Astrocyte (in vitro differentiated cells and primary cell): Measurements from ENCODE around the gene MPV17L2.

Source experiments
- EZH2 ChIP-seq: IDR thresholded peaks from 2 replicates; pipeline ENCODE4 v1.6.1; 2012; ENCODE audit warnings: mild to moderate bottlenecking, low read length, inconsistent platforms; ENCODE audit not compliant: insufficient read depth
- TF ChIP-seq, protein P1 (sequence below): IDR thresholded peaks from 2 replicates; pipeline ENCODE4 v1.5.1; 2011; ENCODE audit warnings: low read depth, mild to moderate bottlenecking, inconsistent platforms, low read length, moderate library complexity; ENCODE audit not compliant: insufficient read depth

GRCh38 chr19:18214779-18215433 is 21.9 kb downstream of the MPV17L2 start:
- TF ChIP-seq, protein P1, sequence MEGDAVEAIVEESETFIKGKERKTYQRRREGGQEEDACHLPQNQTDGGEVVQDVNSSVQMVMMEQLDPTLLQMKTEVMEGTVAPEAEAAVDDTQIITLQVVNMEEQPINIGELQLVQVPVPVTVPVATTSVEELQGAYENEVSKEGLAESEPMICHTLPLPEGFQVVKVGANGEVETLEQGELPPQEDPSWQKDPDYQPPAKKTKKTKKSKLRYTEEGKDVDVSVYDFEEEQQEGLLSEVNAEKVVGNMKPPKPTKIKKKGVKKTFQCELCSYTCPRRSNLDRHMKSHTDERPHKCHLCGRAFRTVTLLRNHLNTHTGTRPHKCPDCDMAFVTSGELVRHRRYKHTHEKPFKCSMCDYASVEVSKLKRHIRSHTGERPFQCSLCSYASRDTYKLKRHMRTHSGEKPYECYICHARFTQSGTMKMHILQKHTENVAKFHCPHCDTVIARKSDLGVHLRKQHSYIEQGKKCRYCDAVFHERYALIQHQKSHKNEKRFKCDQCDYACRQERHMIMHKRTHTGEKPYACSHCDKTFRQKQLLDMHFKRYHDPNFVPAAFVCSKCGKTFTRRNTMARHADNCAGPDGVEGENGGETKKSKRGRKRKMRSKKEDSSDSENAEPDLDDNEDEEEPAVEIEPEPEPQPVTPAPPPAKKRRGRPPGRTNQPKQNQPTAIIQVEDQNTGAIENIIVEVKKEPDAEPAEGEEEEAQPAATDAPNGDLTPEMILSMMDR = no peak
- no peak for TF ChIP-seq EZH2
